Upper lobe of left lung (tissue), 4 donors: ENCODE results near the gene NLGN1.

Experiments
- CTCF ChIP-seq, 6 experiments: fragments of 450-650 bp in 4 of 6; fragments of 200-600 bp in 2 of 6; sonication (generic) in 2 of 6; IDR thresholded peaks; one replicate each; pipeline ENCODE4 v1.5.1; 2016 to 2019; ENCODE audit warnings: antibody characterized with exemption in 6 of 6
- POLR2A ChIP-seq, 4 donors: fragments of 450-650 bp; IDR thresholded peaks; one replicate each; pipeline ENCODE4 v1.5.1; 2016 to 2017; ENCODE audit warnings: antibody characterized with exemption in 4 of 4, mild to moderate bottlenecking in 2 of 4

GRCh38 chr3:173977747-173978146 lies 580.2 kb downstream of the NLGN1 start:
- TF ChIP-seq CTCF (IDR thresholded peaks at IDR 0.05): no peak
- TF ChIP-seq POLR2A (IDR thresholded peaks at IDR 0.05): no peak
